K562 treated with DMSO at 1 percent for 24 hours (cell line): Measurements from ENCODE around the gene P2RY8. TPM values are rescaled to one million over a fixed set of nuclear protein-coding genes. Genes with fewer than 3 reads are reported as not detected.

Source experiments
- total RNA-seq: library from RNA; unstranded; fragments of 300-600 nt; gene quantifications from 2 replicates; pipeline ENCODE4 v1.2.3, GENCODE V29; 2022; ENCODE audit warnings: low read depth; ENCODE audit not compliant: insufficient read depth

P2RY8 gene, protein sequence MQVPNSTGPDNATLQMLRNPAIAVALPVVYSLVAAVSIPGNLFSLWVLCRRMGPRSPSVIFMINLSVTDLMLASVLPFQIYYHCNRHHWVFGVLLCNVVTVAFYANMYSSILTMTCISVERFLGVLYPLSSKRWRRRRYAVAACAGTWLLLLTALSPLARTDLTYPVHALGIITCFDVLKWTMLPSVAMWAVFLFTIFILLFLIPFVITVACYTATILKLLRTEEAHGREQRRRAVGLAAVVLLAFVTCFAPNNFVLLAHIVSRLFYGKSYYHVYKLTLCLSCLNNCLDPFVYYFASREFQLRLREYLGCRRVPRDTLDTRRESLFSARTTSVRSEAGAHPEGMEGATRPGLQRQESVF
- total RNA-seq = 0.78 and 1.8 TPM in 2 replicates

DNA sequence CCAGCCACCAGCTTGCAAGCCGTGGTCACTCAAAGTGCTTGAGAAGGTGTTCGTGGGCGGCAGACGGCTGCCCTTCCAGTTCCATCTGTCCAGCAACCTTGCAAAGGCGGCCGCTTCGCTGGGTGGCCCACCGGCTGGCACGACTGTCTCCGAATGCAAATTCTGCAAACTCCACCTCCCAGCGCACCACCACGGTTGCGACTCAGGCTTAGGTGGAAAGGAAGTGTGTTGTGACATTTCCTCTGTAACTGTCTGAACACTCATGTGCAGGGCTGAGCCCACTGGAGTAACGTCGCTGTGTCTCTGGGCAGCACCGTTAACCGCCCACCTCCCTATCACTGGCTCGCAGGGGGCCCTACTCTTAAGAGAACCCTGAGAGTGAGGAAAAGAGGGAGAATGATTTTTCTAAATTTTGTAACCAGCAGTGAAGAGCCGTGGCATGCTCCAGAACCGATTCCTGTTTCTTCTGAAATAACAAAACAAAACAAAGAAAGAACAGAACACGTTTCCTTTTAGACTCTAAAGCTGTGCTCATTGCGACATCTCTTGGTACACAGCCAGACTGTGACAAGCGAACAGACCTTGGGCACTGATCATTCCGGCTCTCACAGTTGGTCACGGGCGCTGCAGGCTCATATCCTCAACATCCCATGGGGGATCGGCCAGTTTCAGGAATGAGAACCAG is at the start of gene P2RY8:
P2RY8 (minus strand) TSS at position 155 of the 685 bp plus-strand sequence. CDS start 70,627 bp downstream, outside the sequence.

DNA sequence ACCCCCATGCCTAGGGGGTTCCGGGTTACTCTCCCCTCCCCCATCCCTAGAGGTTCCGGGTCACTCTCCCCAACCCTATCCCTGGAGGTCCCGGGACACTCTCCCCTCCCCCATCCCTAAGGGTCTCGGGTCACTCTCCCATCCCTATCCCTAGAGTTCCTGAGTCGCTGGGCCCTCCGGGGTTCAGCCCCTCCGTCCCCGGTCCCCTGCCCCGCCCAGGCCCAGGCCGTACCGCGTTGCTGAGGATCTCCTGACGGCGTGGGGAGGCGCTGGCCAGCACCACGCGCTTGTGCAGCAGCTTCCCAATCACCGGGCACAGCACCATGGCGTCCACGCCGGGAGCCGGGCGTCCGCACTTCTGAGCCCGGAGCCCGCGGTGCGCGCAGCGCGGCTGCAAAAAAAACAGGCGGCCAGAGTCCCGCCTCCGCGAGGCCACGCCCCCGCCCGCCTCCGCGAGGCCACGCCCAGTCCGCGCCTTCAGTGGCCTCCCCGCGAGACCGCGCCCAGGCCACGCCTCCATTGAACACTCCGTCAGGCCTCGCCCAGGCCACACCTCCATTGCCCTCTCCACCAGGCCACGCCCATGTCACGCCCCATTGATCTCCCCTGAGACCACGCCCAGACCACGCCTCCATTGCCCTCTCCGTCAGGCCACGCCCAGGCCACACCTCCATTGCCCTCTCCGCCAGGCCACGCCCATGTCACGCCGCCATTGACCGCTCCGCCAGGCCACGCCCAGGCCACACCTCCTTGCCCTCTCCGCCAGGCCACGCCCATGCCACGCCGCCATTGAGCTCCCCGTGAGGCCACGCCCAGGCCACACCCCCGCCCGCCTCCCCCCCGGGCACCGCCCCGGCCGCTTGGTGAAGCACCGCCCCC is 84.2 kb downstream of the P2RY8 start, which contains the start of gene ASMTL:
ASMTL (minus strand) TSS at position 394 of the 879 bp plus-strand sequence; CDS start at position 325, 69 bp downstream.

Other genes with a start within 250 kb of the P2RY8 start
- not detected in 2 replicates for gene IL3RA, start 200.4 kb downstream of the P2RY8 start, total RNA-seq
- 913 and 1,058 TPM in 2 replicates for gene SLC25A6, start 145.1 kb downstream of the P2RY8 start, total RNA-seq
- gene ASMTL, start 84.3 kb downstream of the P2RY8 start, total RNA-seq = 29.1 and 32.0 TPM in 2 replicates
- 27.4 and 29.0 TPM in 2 replicates for gene AKAP17A, start 54.4 kb upstream of the P2RY8 start, total RNA-seq
- gene ASMT, start 77.9 kb upstream of the P2RY8 start, total RNA-seq = not detected in 2 replicates